ENCODE measurements around the gene SNAI3. TPM values are rescaled to one million over a fixed set of nuclear protein-coding genes. Genes with fewer than 3 reads are reported as not detected.
A peak's percentile ranks its signal among the peaks of the same experiment; 100 is the strongest.

The SNAI3 gene
- total RNA-seq, 1 experiment from 2014 or later = 9.1 TPM

- H3K36me3 Mint-ChIP-seq = peaks cover 8% of the 10 kb centered on the region
- peak; percentile 98 for DNase-seq (ENCODE audit: low spot score)
- peak within 1 kb of the TSS; percentile 83 for H3K4me3 Mint-ChIP-seq
- H3K4me1 Mint-ChIP-seq = peaks cover 19% of the 10 kb centered on the region
- no peaks in the 10 kb centered on the region; the same call in 1 of the 2 replicates for H3K27me3 Mint-ChIP-seq (ENCODE audit: low read depth)
- POLR2A ChIA-PET = interaction anchor here (0.8 to 1.3 kb wide), 3 partner anchors 8 to 42 kb away, joined by 3 to 4 read pairs (median 3); no protein-coding TSS in a partner anchor
- no peaks in the 10 kb centered on the region for H3K9me3 Mint-ChIP-seq
- ATAC-seq = peak; percentile 97
- CTCF ChIA-PET = interaction anchor here (0.5 to 2.6 kb wide), 9 partner anchors 9 to 121 kb away, joined by 3 to 25 read pairs (median 4); no protein-coding TSS in a partner anchor
- peak within 1 kb of the TSS; percentile 93 for H3K27ac Mint-ChIP-seq
- TF ChIP-seq FOXK1 (CRISPR knock-in tag; IDR thresholded peaks at IDR 0.05) (peak; percentile 90), NFYB (CRISPR knock-in tag; conservative IDR thresholded peaks at IDR 0.05; ENCODE audit: low read depth) (peak; percentile 99), ETV6 (CRISPR knock-in tag; IDR thresholded peaks at IDR 0.05) (peak; percentile 59), GRHL2 (CRISPR knock-in tag; IDR thresholded peaks at IDR 0.05; ENCODE audit: insufficient replicate concordance, severe bottlenecking) (no peak), SMAD3 (CRISPR knock-in tag; IDR thresholded peaks at IDR 0.05; ENCODE audit: borderline replicate concordance) (peak; percentile 69; the same call in 1 of the 2 replicates), FOXP4 (CRISPR knock-in tag; IDR thresholded peaks at IDR 0.05) (peak; percentile 48; the same call in 1 of the 2 replicates), ZNF232 (CRISPR knock-in tag; IDR thresholded peaks at IDR 0.05) (peak; percentile 81), TCF7 (CRISPR knock-in tag; IDR thresholded peaks at IDR 0.05; ENCODE audit: low read depth) (0 out of 2 replicates have a peak, but pooled peaks have one; percentile 24), MYBL2 (CRISPR knock-in tag; IDR thresholded peaks at IDR 0.05) (peak; percentile 94), ZNF219 (CRISPR knock-in tag; IDR thresholded peaks at IDR 0.05; ENCODE audit: borderline replicate concordance) (no peak), MAX (CRISPR knock-in tag; IDR thresholded peaks at IDR 0.05) (peak; percentile 83; the same call in 1 of the 2 replicates), NR2C2 (CRISPR knock-in tag; IDR thresholded peaks at IDR 0.05) (no peak), SP1 (CRISPR knock-in tag; conservative IDR thresholded peaks at IDR 0.05) (peak; percentile 100), CREM (CRISPR knock-in tag; IDR thresholded peaks at IDR 0.05) (peak; percentile 92), ZNF138 (CRISPR knock-in tag; conservative IDR thresholded peaks at IDR 0.05) (no peak), GABPB1 (CRISPR knock-in tag; IDR thresholded peaks at IDR 0.05) (0 out of 2 replicates have a peak, but pooled peaks have one; percentile 60)
- TF ChIP-seq, protein P1, sequence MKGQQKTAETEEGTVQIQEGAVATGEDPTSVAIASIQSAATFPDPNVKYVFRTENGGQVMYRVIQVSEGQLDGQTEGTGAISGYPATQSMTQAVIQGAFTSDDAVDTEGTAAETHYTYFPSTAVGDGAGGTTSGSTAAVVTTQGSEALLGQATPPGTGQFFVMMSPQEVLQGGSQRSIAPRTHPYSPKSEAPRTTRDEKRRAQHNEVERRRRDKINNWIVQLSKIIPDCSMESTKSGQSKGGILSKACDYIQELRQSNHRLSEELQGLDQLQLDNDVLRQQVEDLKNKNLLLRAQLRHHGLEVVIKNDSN (CRISPR knock-in tag; IDR thresholded peaks at IDR 0.05) = peak; percentile 38; the same call in 1 of the 2 replicates
- TF ChIP-seq, protein P2, sequence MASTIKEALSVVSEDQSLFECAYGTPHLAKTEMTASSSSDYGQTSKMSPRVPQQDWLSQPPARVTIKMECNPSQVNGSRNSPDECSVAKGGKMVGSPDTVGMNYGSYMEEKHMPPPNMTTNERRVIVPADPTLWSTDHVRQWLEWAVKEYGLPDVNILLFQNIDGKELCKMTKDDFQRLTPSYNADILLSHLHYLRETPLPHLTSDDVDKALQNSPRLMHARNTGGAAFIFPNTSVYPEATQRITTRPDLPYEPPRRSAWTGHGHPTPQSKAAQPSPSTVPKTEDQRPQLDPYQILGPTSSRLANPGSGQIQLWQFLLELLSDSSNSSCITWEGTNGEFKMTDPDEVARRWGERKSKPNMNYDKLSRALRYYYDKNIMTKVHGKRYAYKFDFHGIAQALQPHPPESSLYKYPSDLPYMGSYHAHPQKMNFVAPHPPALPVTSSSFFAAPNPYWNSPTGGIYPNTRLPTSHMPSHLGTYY (CRISPR knock-in tag; IDR thresholded peaks at IDR 0.05) = no peak
- TF ChIP-seq, protein P3, sequence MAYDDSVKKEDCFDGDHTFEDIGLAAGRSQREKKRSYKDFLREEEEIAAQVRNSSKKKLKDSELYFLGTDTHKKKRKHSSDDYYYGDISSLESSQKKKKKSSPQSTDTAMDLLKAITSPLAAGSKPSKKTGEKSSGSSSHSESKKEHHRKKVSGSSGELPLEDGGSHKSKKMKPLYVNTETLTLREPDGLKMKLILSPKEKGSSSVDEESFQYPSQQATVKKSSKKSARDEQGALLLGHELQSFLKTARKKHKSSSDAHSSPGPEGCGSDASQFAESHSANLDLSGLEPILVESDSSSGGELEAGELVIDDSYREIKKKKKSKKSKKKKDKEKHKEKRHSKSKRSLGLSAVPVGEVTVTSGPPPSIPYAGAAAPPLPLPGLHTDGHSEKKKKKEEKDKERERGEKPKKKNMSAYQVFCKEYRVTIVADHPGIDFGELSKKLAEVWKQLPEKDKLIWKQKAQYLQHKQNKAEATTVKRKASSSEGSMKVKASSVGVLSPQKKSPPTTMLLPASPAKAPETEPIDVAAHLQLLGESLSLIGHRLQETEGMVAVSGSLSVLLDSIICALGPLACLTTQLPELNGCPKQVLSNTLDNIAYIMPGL (CRISPR knock-in tag; IDR thresholded peaks at IDR 0.05) = peak; percentile 59; the same call in 1 of the 2 replicates
- TF ChIP-seq, protein P4, sequence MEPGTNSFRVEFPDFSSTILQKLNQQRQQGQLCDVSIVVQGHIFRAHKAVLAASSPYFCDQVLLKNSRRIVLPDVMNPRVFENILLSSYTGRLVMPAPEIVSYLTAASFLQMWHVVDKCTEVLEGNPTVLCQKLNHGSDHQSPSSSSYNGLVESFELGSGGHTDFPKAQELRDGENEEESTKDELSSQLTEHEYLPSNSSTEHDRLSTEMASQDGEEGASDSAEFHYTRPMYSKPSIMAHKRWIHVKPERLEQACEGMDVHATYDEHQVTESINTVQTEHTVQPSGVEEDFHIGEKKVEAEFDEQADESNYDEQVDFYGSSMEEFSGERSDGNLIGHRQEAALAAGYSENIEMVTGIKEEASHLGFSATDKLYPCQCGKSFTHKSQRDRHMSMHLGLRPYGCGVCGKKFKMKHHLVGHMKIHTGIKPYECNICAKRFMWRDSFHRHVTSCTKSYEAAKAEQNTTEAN (CRISPR knock-in tag; IDR thresholded peaks at IDR 0.05) = peak; percentile 44; the same call in 1 of the 2 replicates
- TF ChIP-seq, protein P5, sequence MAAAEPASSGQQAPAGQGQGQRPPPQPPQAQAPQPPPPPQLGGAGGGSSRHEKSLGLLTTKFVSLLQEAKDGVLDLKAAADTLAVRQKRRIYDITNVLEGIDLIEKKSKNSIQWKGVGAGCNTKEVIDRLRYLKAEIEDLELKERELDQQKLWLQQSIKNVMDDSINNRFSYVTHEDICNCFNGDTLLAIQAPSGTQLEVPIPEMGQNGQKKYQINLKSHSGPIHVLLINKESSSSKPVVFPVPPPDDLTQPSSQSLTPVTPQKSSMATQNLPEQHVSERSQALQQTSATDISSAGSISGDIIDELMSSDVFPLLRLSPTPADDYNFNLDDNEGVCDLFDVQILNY (CRISPR knock-in tag; IDR thresholded peaks at IDR 0.05) = peak; percentile 43; the same call in 1 of the 2 replicates
Observed at GRCh38 chr16:88662843-88663606, 23.3 kb downstream of the SNAI3 start, which contains the start of gene MVD. MVD (minus strand) TSS chr16:88663091; CDS start chr16:88663080, 11 bp downstream.
